Parathyroid adenoma (tissue), 2 donors: ENCODE measurements around the gene PDRG1.

Experiments used
- H2AFZ ChIP-seq: fragments of 300-600 bp; sonication (generic); one replicate; pipeline ENCODE4 v1.7.0; 2017; ENCODE audit warnings: antibody characterized with exemption, mild to moderate bottlenecking
- H3K27ac ChIP-seq: fragments of 300-600 bp; sonication (generic); one replicate; pipeline ENCODE4 v1.7.0; 2017
- H3K27me3 ChIP-seq: fragments of 300-600 bp; sonication (generic); one replicate; pipeline ENCODE4 v1.7.0; 2017; ENCODE audit warnings: low read length; ENCODE audit not compliant: control insufficient read depth, insufficient read depth
- H3K36me3 ChIP-seq: fragments of 300-600 bp; sonication (generic); one replicate; pipeline ENCODE4 v1.7.0; 2017; ENCODE audit warnings: low read length; ENCODE audit not compliant: control insufficient read depth, insufficient read depth
- H3K4me1 ChIP-seq: fragments of 300-600 bp; sonication (generic); one replicate; pipeline ENCODE4 v1.7.0; 2017; ENCODE audit warnings: control low read depth
- H3K4me2 ChIP-seq: fragments of 300-600 bp; sonication (generic); one replicate; pipeline ENCODE4 v1.7.0; 2017; ENCODE audit warnings: low read length
- H3K4me3 ChIP-seq: fragments of 300-600 bp; sonication (generic); one replicate; pipeline ENCODE4 v1.7.0; 2017; ENCODE audit warnings: low read depth, low read length
- H3K79me2 ChIP-seq: fragments of 300-600 bp; sonication (generic); one replicate; pipeline ENCODE4 v1.7.0; 2017; ENCODE audit warnings: control low read depth
- H3K9ac ChIP-seq: fragments of 300-600 bp; sonication (generic); one replicate; pipeline ENCODE4 v1.7.0; 2017; ENCODE audit warnings: mild to moderate bottlenecking
- H3K9me3 ChIP-seq: fragments of 300-600 bp; sonication (generic); one replicate; pipeline ENCODE4 v1.7.0; 2017; ENCODE audit warnings: low read length; ENCODE audit not compliant: control insufficient read depth
- TF ChIP-seq, protein P1 (sequence below): fragments of 300-600 bp; sonication (generic); IDR thresholded peaks from one replicate; pipeline ENCODE4 v1.7.0; 2017; ENCODE audit warnings: antibody characterized with exemption, mild to moderate bottlenecking
- donor health status: primary hyperparathyroidism.

The PDRG1 gene

DNA sequence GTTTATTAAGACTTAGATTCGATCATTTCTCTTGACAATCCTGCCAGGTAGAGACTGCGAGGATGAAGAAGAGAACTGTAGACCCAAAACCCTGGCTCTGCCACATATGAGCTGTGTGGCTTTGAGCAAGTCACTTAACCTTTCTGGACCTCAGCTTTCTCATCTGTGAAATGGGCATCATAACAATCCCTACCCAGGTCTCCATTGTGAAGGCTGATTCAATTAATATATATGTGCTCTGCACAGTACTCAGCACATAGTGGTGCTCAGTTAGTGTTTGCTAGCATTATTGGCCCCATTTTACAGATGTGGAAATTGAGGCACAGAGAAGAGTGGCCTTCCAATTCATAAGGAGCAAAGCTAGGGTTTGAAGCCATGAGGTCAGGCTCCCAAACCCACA lies 24.0 kb upstream of the PDRG1 start:
- peaks cover 36% of the 10 kb centered on the region for H3K79me2 ChIP-seq
- no peaks in the 10 kb centered on the region for H3K27me3 ChIP-seq
- TF ChIP-seq, protein P1, sequence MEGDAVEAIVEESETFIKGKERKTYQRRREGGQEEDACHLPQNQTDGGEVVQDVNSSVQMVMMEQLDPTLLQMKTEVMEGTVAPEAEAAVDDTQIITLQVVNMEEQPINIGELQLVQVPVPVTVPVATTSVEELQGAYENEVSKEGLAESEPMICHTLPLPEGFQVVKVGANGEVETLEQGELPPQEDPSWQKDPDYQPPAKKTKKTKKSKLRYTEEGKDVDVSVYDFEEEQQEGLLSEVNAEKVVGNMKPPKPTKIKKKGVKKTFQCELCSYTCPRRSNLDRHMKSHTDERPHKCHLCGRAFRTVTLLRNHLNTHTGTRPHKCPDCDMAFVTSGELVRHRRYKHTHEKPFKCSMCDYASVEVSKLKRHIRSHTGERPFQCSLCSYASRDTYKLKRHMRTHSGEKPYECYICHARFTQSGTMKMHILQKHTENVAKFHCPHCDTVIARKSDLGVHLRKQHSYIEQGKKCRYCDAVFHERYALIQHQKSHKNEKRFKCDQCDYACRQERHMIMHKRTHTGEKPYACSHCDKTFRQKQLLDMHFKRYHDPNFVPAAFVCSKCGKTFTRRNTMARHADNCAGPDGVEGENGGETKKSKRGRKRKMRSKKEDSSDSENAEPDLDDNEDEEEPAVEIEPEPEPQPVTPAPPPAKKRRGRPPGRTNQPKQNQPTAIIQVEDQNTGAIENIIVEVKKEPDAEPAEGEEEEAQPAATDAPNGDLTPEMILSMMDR = no peak
- H3K9me3 ChIP-seq = no peaks in the 10 kb centered on the region
- no peak overlapping the region for H2AFZ ChIP-seq
- no peak overlapping the region for H3K4me2 ChIP-seq
- H3K27ac ChIP-seq = no peak overlapping the region
- H3K36me3 ChIP-seq = no peaks in the 10 kb centered on the region
- H3K4me3 ChIP-seq = no peak overlapping the region
- H3K4me1 ChIP-seq = peaks cover 5% of the 10 kb centered on the region
- no peak overlapping the region for H3K9ac ChIP-seq

DNA sequence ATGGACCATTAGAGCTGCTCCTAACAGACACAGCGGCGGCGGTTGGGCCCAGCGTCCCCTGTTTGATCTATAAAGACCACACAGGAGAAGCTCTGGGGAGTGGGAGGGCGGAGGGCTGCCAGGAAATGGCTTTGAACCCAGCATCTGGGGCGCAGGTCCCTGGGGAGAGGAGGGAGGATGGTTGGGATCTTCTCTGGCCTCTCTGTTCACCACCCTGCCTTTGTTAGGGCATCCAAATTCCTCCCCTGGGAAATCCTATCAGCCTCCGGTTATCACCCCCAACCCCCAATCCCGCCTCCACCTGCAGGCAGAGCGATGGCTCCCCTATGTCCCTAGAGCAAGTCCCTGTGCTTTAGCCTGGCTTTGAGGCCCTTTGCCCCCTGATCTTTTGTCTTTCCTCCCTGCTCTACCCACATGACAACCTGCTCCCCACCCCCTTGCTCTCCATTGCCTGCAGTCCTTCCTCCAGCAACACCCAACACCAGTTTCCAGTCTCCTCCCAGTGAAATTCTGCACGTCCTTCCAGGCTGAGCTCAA lies 23.2 kb upstream of the PDRG1 start:
- no peak overlapping the region for H2AFZ ChIP-seq
- H3K36me3 ChIP-seq = no peaks in the 10 kb centered on the region
- H3K4me3 ChIP-seq = no peak overlapping the region
- no peaks in the 10 kb centered on the region for H3K27me3 ChIP-seq
- H3K79me2 ChIP-seq = peaks cover 29% of the 10 kb centered on the region
- no peak overlapping the region for H3K27ac ChIP-seq
- TF ChIP-seq, protein P1 = no peak
- H3K4me1 ChIP-seq = peaks cover 9% of the 10 kb centered on the region
- H3K4me2 ChIP-seq = no peak overlapping the region
- no peaks in the 10 kb centered on the region for H3K9me3 ChIP-seq
- no peak overlapping the region for H3K9ac ChIP-seq

DNA sequence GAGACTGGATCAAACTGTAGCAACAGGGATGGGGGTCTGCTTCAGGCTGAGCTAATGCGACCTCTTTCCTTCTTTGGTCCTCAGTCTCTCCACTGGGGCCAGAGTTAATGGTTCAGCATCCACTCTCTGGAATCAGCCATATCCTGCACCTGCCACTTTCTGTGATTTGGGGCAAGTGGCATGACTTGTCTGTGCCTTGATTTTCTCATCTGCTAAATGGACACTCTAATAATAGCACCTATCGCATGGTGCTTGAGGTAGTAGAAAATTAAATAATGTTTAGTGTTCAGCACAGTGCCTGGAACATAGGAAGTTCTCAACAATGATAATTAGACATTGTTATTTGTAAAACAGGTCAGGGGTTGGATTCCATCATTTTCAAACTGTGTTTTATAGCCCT lies 22.4 kb upstream of the PDRG1 start:
- Histone ChIP-seq H2AFZ (no peak overlapping the region), H3K27ac (no peak overlapping the region), H3K79me2 (peaks cover 23% of the 10 kb centered on the region), H3K27me3 (no peaks in the 10 kb centered on the region), H3K36me3 (no peaks in the 10 kb centered on the region), H3K4me2 (no peak overlapping the region), H3K9me3 (no peaks in the 10 kb centered on the region), H3K4me3 (no peak overlapping the region), H3K4me1 (peaks cover 12% of the 10 kb centered on the region), H3K9ac (no peak overlapping the region)
- TF ChIP-seq, protein P1 = no peak

DNA sequence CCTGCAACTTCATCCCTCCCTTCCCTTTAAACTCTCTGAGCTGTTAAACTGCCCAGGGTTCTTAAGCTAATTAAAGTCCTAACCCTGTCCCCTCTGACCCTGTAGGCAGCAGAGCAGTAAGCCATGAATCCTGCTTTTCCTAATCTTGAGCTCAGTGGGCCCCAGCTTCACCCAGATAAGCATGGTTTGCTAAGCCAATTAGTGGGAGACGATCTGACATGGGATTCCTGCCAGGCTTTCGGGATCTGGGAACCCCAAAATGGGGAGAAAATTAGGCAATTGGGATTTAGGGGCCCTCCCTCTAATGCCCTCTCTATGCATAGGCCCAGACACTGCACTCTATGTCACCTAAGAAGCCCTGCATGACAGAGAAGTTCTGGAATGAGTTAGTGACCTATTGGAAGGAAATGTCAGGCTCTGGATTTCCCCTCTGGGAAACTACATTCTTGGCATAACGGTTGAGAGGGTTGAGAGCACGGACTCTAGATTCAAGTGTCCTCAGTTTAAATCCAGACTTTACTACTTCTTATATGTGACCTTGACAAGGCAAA lies 20.7 kb upstream of the PDRG1 start:
- H2AFZ ChIP-seq = no peak overlapping the region
- TF ChIP-seq, protein P1 = no peak
- no peaks in the 10 kb centered on the region for H3K36me3 ChIP-seq
- no peak overlapping the region for H3K4me2 ChIP-seq
- H3K79me2 ChIP-seq = peaks cover 19% of the 10 kb centered on the region
- H3K27ac ChIP-seq = peak overlapping the region; percentile 16
- H3K9ac ChIP-seq = no peak overlapping the region
- H3K9me3 ChIP-seq = no peaks in the 10 kb centered on the region
- peaks cover 12% of the 10 kb centered on the region for H3K4me1 ChIP-seq
- H3K4me3 ChIP-seq = no peak overlapping the region
- no peaks in the 10 kb centered on the region for H3K27me3 ChIP-seq

DNA sequence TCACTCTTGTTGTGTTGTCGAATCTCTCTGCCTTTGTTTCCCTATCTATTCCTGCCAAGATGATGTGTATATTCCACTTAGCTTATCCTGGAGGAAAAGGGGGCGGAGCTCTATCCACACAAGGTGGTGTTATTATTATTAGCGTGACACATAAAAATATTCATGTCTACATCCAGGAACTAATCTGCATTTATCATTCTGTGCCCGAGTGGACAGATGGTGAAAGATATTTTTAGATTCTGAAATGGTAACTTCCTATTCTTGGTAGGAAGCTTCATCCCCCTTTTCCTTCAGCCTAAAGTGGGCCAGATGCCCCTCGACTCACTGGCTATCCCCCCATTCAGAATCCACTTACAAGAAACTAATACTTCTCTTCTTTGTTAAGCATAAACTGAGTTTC lies 18.1 kb upstream of the PDRG1 start:
- no peak overlapping the region for H3K9ac ChIP-seq
- peaks cover 4% of the 10 kb centered on the region for H3K27me3 ChIP-seq
- no peaks in the 10 kb centered on the region for H3K36me3 ChIP-seq

More for the DNA sequence above, 18.1 kb upstream of the PDRG1 start:
- no peak overlapping the region for H3K4me3 ChIP-seq
- no peaks in the 10 kb centered on the region for H3K9me3 ChIP-seq
- peaks cover 16% of the 10 kb centered on the region for H3K4me1 ChIP-seq
- no peak overlapping the region for H3K4me2 ChIP-seq
- H3K27ac ChIP-seq = no peak overlapping the region
- no peak overlapping the region for H2AFZ ChIP-seq
- TF ChIP-seq, protein P1 = no peak
- H3K79me2 ChIP-seq = peaks cover 6% of the 10 kb centered on the region
